SW480 (cell line): ENCODE measurements around the gene MAGI1.

ENCODE experiments used
- DNase-seq: peaks from one replicate; pipeline ENCODE4 v3.0.0-alpha.2; 2016; ENCODE audit warnings: low spot score

The MAGI1 gene

GRCh38 chr3:66014056-66014455 is 24.7 kb downstream of the MAGI1 start:
- DNase-seq, result no peak

- DNase-seq, result no peak
Measured at GRCh38 chr3:66012711-66013110, 26.0 kb downstream of the MAGI1 start.

- peak; percentile 35 for DNase-seq
Measured at GRCh38 chr3:66010739-66011655, 27.7 kb downstream of the MAGI1 start.

- DNase-seq, result no peak
Measured at GRCh38 chr3:66010348-66010738, 28.4 kb downstream of the MAGI1 start.

GRCh38 chr3:66004244-66004643 is 34.5 kb downstream of the MAGI1 start:
- DNase-seq, result no peak

- no peak for DNase-seq
Measured at GRCh38 chr3:66001626-66002025, 37.1 kb downstream of the MAGI1 start.

GRCh38 chr3:66000506-66000905 is 38.2 kb downstream of the MAGI1 start:
- no peak for DNase-seq

- no peak for DNase-seq
Measured at GRCh38 chr3:65999606-66000005, 39.1 kb downstream of the MAGI1 start.

GRCh38 chr3:65996589-65996988 is 42.1 kb downstream of the MAGI1 start:
- DNase-seq, result peak; percentile 66

- no peak for DNase-seq
Measured at GRCh38 chr3:65995515-65995914, 43.2 kb downstream of the MAGI1 start.

- peak; percentile 11 for DNase-seq
Measured at GRCh38 chr3:65995030-65995429, 43.7 kb downstream of the MAGI1 start.

- DNase-seq, result no peak
Measured at GRCh38 chr3:65993134-65993900, 45.4 kb downstream of the MAGI1 start.

- no peak for DNase-seq
Measured at GRCh38 chr3:65992106-65992505, 46.6 kb downstream of the MAGI1 start.

GRCh38 chr3:65988411-65989180 is 50.1 kb downstream of the MAGI1 start:
- no peak for DNase-seq

GRCh38 chr3:65986285-65986684 is 52.4 kb downstream of the MAGI1 start:
- no peak for DNase-seq

- no peak for DNase-seq
Measured at GRCh38 chr3:65984975-65985374, 53.7 kb downstream of the MAGI1 start.

- no peak for DNase-seq
Measured at GRCh38 chr3:65983100-65983499, 55.6 kb downstream of the MAGI1 start.

- no peak for DNase-seq
Measured at GRCh38 chr3:65979731-65980130, 59.0 kb downstream of the MAGI1 start.

GRCh38 chr3:65979162-65979561 is 59.6 kb downstream of the MAGI1 start:
- no peak for DNase-seq

GRCh38 chr3:65978116-65978515 is 60.6 kb downstream of the MAGI1 start:
- DNase-seq, result no peak

GRCh38 chr3:65975032-65975431 is 63.7 kb downstream of the MAGI1 start:
- no peak for DNase-seq

- DNase-seq, result no peak
Measured at GRCh38 chr3:65974509-65974908, 64.2 kb downstream of the MAGI1 start.
